Osteoblast (primary cell): ENCODE measurements around the gene KCNN3. TPM values are rescaled to one million over a fixed set of nuclear protein-coding genes. Genes with fewer than 3 reads are reported as not detected.

ENCODE experiments used
- DNase-seq: peaks from one replicate; pipeline ENCODE4 v3.0.0; 2011; ENCODE audit warnings: low spot score, mixed read lengths; ENCODE audit not compliant: insufficient read length; ENCODE audit errors: missing footprints
- H2AFZ ChIP-seq: 2 replicates; pipeline ENCODE4 v1.6.0; 2011; ENCODE audit warnings: mild to moderate bottlenecking, low read length
- H3K27ac ChIP-seq: 2 replicates; pipeline ENCODE4 v1.5.1; 2011; ENCODE audit warnings: mild to moderate bottlenecking, low read depth, low read length, moderate library complexity
- H3K27me3 ChIP-seq: 2 replicates; pipeline ENCODE4 v1.6.0; 2012; ENCODE audit warnings: mild to moderate bottlenecking, control low read depth, inconsistent platforms, low read length, moderate library complexity; ENCODE audit not compliant: insufficient read depth
- H3K36me3 ChIP-seq: 2 replicates; pipeline ENCODE4 v1.5.1; 2011; ENCODE audit warnings: mild to moderate bottlenecking, low read length, control low read depth, moderate library complexity; ENCODE audit not compliant: insufficient read depth
- H3K4me1 ChIP-seq: 2 replicates; pipeline ENCODE4 v1.5.1; 2011; ENCODE audit warnings: mild to moderate bottlenecking, low read length, control low read depth, moderate library complexity; ENCODE audit not compliant: insufficient read depth
- H3K4me2 ChIP-seq: 2 replicates; pipeline ENCODE4 v1.6.0; 2011; ENCODE audit warnings: mild to moderate bottlenecking, low read length; ENCODE audit not compliant: insufficient read depth
- H3K4me3 ChIP-seq: fragments of 200-600 bp; sonication (generic); 3 replicates; pipeline ENCODE4 v1.5.1; 2012; ENCODE audit warnings: mild to moderate bottlenecking, low read length, inconsistent platforms; ENCODE audit not compliant: insufficient read depth
- H3K79me2 ChIP-seq: 2 replicates; pipeline ENCODE4 v1.6.0; 2012; ENCODE audit warnings: mild to moderate bottlenecking, low read length, control low read depth, inconsistent platforms; ENCODE audit not compliant: insufficient read depth
- H3K9me3 ChIP-seq: 2 replicates; pipeline ENCODE4 v1.5.1; 2011; ENCODE audit warnings: low read depth, low read length, control low read depth
- H4K20me1 ChIP-seq: 2 replicates; pipeline ENCODE4 v1.6.0; 2012; ENCODE audit warnings: mild to moderate bottlenecking, low read length, control low read depth; ENCODE audit not compliant: insufficient read depth
- total RNA-seq: library from RNA; depleted of rRNA; stranded (reverse); fragments of >200 nt; gene quantifications from 2 replicates; pipeline ENCODE4 v1.2.3, GENCODE V29; 2012
- TF ChIP-seq, protein P1 (sequence below): IDR thresholded peaks from 2 replicates; pipeline ENCODE4 v1.5.1; 2011; ENCODE audit warnings: mild to moderate bottlenecking, low read depth, low read length, moderate library complexity; ENCODE audit errors: extremely low read depth

Gene KCNN3
- total RNA-seq, 1 donor = under 0.01 TPM

DNA sequence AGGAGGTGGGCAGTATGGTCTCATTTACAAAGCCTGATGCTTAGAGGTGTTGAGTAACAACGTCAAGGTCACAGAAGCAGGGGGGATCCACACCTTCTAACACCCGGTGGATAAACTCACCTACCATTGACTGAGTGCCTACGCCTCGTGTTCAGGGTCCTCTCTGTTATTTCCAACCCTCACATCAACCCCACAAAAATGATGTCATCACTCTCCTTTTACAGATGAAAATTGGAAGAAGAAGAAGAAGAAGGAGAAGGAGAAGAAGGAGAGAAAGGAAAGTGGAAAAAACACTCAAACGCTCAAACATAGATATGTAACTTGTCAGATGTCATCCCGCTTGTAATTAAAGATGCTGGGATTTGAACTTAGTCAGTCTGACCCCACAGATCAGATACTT, 653 bp upstream of the KCNN3 start:
- DNase-seq = no peak
- no peak overlapping the region for H3K27ac ChIP-seq
- H3K79me2 ChIP-seq = no peaks in the 10 kb centered on the region
- H3K4me3 ChIP-seq = no peak overlapping the region
- peaks cover 60% of the 10 kb centered on the region for H3K27me3 ChIP-seq
- no peaks in the 10 kb centered on the region for H3K36me3 ChIP-seq
- no peak overlapping the region for H3K4me2 ChIP-seq
- TF ChIP-seq, protein P1, sequence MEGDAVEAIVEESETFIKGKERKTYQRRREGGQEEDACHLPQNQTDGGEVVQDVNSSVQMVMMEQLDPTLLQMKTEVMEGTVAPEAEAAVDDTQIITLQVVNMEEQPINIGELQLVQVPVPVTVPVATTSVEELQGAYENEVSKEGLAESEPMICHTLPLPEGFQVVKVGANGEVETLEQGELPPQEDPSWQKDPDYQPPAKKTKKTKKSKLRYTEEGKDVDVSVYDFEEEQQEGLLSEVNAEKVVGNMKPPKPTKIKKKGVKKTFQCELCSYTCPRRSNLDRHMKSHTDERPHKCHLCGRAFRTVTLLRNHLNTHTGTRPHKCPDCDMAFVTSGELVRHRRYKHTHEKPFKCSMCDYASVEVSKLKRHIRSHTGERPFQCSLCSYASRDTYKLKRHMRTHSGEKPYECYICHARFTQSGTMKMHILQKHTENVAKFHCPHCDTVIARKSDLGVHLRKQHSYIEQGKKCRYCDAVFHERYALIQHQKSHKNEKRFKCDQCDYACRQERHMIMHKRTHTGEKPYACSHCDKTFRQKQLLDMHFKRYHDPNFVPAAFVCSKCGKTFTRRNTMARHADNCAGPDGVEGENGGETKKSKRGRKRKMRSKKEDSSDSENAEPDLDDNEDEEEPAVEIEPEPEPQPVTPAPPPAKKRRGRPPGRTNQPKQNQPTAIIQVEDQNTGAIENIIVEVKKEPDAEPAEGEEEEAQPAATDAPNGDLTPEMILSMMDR = no peak
- H3K4me1 ChIP-seq = peaks cover 25% of the 10 kb centered on the region
- no peaks in the 10 kb centered on the region for H3K9me3 ChIP-seq
- H2AFZ ChIP-seq = peak overlapping the region; percentile 41
- H4K20me1 ChIP-seq = peaks cover 2% of the 10 kb centered on the region

DNA sequence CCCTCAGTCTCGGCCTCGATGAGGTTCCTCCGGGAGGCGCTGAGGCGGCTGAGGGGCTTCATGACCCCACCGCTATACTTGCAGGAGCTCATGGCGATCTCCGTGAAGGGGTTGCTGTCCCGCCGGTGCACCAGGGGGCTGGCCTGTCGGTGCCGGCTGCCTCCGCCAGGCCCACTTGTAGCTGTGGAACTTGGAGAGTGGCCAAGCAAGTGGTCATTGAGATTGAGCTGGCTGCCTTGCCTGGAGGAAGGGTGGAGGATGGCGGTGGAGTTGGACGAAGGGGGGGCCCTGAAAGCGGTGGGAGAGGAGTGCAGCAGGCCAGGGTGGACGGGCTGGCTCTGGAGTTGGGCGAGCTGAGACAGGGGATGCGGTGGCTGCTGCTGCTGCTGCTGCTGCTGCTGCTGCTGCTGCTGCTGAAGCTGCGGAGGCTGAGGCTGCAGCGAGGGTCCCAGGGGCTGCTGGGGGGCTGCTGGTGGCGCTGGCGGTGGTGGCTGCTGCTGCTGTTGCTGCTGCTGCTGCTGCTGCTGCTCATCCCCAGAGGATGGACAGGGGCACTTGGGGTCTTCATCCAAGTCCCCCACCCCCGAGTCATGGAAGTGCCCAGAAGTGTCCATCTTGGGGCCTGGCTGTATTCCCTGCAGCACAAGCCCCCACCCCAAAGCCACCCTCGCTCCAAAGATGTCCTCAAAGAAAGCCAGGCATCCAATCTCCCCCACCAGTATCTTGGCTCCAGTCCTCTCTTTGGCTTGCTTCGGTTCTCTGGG, 548 bp downstream of the KCNN3 start:
- Histone ChIP-seq H3K4me3 (peak overlapping the region; percentile 61), H3K27ac (no peak overlapping the region), H3K4me1 (peaks cover 25% of the 10 kb centered on the region), H3K79me2 (no peaks in the 10 kb centered on the region), H4K20me1 (peaks cover 2% of the 10 kb centered on the region), H2AFZ (peak overlapping the region; percentile 60), H3K36me3 (no peaks in the 10 kb centered on the region), H3K4me2 (peak overlapping the region; percentile 78), H3K9me3 (no peaks in the 10 kb centered on the region), H3K27me3 (peaks cover 54% of the 10 kb centered on the region)
- TF ChIP-seq, protein P1 = no peak
- peak; percentile 83 for DNase-seq

DNA sequence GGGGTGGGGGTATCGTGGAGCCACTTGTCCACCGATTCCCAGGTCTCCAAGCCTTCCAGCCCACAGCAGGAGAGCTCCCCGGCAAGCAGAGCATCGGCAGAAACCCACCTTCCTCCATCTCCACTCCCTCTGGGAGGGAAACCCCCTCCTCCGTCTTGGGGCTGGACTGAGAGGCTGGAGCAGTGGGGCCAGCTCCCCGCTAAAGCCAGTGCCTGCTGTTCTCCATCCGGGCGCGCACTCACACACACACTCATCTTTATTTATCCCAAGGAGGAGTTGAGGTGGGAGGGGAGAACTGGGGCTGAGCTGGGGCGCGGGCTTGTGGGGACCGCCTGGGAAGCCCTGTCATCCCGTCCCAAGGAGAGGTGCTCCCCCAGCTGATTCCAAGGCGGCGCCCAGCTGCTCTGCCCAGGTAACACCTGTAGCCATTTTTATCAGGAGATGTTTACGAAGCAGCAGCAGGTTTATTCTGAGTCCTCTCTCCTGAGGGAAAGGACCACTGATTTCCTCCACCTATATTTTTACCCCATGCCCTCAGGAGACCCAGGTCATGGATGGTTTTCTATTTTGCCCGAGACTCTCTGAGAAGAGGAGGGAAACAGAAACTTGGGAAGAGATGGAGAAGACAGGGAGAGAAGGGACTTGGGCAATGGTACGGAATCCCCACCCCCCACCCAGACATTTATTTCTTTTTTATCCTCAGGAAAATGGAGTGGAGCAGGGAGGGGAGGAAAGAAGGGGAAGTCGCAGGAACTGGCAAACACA, 2.1 kb downstream of the KCNN3 start:
- no peaks in the 10 kb centered on the region for H3K9me3 ChIP-seq
- H3K27ac ChIP-seq = no peak overlapping the region
- H3K79me2 ChIP-seq = no peaks in the 10 kb centered on the region
- peak; percentile 65 for DNase-seq
- peak overlapping the region; percentile 61 for H3K4me3 ChIP-seq
- H3K36me3 ChIP-seq = no peaks in the 10 kb centered on the region
- H4K20me1 ChIP-seq = peaks cover 2% of the 10 kb centered on the region
- TF ChIP-seq, protein P1 = no peak
- peaks cover 42% of the 10 kb centered on the region for H3K27me3 ChIP-seq
- no peak overlapping the region for H2AFZ ChIP-seq
- peak overlapping the region; percentile 78 for H3K4me2 ChIP-seq
- peaks cover 25% of the 10 kb centered on the region for H3K4me1 ChIP-seq
